Lower lobe of right lung (tissue), 2 donors: ENCODE results near the gene CGB8. TPM values are rescaled to one million over a fixed set of nuclear protein-coding genes. Genes with fewer than 3 reads are reported as not detected.

Experiments
- ATAC-seq, 2 donors: fragments of 200-7000 bp; cut with Tn5 transposase; one replicate each; pipeline ENCODE4 v1.9.1; 2020 to 2022; ENCODE audit warnings: mild to moderate bottlenecking in 2 of 2, moderate library complexity in 2 of 2
- DNase-seq: peaks from one replicate; pipeline ENCODE4 v3.0.0-alpha.2; 2020
- H3K27ac ChIP-seq: fragments of 200-600 bp; one replicate; pipeline ENCODE4 v1.8.0; 2022
- H3K27me3 ChIP-seq: fragments of 200-600 bp; one replicate; pipeline ENCODE4 v1.8.0; 2022; ENCODE audit warnings: low read depth
- H3K36me3 ChIP-seq: fragments of 200-600 bp; one replicate; pipeline ENCODE4 v1.8.0; 2022; ENCODE audit warnings: mild to moderate bottlenecking
- H3K4me1 ChIP-seq: fragments of 200-600 bp; one replicate; pipeline ENCODE4 v1.8.0; 2022
- H3K4me3 ChIP-seq: fragments of 200-600 bp; one replicate; pipeline ENCODE4 v1.8.0; 2022; ENCODE audit warnings: mild to moderate bottlenecking
- H3K9me3 ChIP-seq: fragments of 200-600 bp; one replicate; pipeline ENCODE4 v1.8.0; 2022
- CTCF ChIP-seq: fragments of 200-600 bp; IDR thresholded peaks from one replicate; pipeline ENCODE4 v1.8.0; 2022; ENCODE audit warnings: antibody characterized with exemption, mild to moderate bottlenecking
- intact Hi-C: fragments of 100-400 bp; cut with DNase I; formaldehyde crosslinking; loops from one replicate; pipeline ENCODE4 v1.11.0; 2022
- total RNA-seq: library from RNA; stranded (reverse); fragmentation: NEBNext Ultra II Directional; extraction: Animal tissue kit (Norgen Biotek cat#: 25700); gene quantifications from one replicate; pipeline ENCODE4 v1.2.1, GENCODE V29; 2021
- donor health status: DM: no; HTN: yes; CAD: no; lungs with severe emphysema.

The CGB8 gene
- total RNA-seq, 1 donor from 2014 or later, result not detected

GRCh38 chr19:49017666-49018351 is 31.1 kb downstream of the CGB8 start:
- Histone ChIP-seq H3K4me1 (peaks cover 21% of the 10 kb centered on the region), H3K9me3 (no peaks in the 10 kb centered on the region), H3K27ac (no peak overlapping the region), H3K27me3 (peaks cover 7% of the 10 kb centered on the region), H3K4me3 (peak overlapping the region; percentile 54), H3K36me3 (peaks cover 20% of the 10 kb centered on the region)
- peak; percentile 67 for DNase-seq
- intact Hi-C loops, result no loop called here
- ATAC-seq, result peak; percentile 73 to 80
- peak; percentile 68 for TF ChIP-seq CTCF

- H3K36me3 ChIP-seq, result peaks cover 25% of the 10 kb centered on the region
- intact Hi-C loops, result no loop called here
- no peak for TF ChIP-seq CTCF
- DNase-seq, result no peak
- no peaks in the 10 kb centered on the region for H3K9me3 ChIP-seq
- H3K4me1 ChIP-seq, result peaks cover 21% of the 10 kb centered on the region
- ATAC-seq, result no peak
- H3K27ac ChIP-seq, result no peak within 1 kb of the TSS
- peak within 1 kb of the TSS; percentile 54 for H3K4me3 ChIP-seq
- H3K27me3 ChIP-seq, result peaks cover 7% of the 10 kb centered on the region
Observed at GRCh38 chr19:49017041-49017665, 31.8 kb downstream of the CGB8 start, which contains the start of gene LHB. TSS of gene LHB (minus strand) at chr19:49017091. CDS start at chr19:49017081, 10 bp downstream.

- H3K4me1 ChIP-seq, result peaks cover 21% of the 10 kb centered on the region
- intact Hi-C loops, result no loop called here
Observed at GRCh38 chr19:49016067-49016839, 32.7 kb downstream of the CGB8 start.

GRCh38 chr19:49014870-49015255 is 34.0 kb downstream of the CGB8 start:
- no peak overlapping the region for H3K27ac ChIP-seq
- H3K4me1 ChIP-seq, result peaks cover 21% of the 10 kb centered on the region
- intact Hi-C loops, result no loop called here
- H3K4me3 ChIP-seq, result no peak overlapping the region
- no peaks in the 10 kb centered on the region for H3K9me3 ChIP-seq
- DNase-seq, result no peak
- no peaks in the 10 kb centered on the region for H3K27me3 ChIP-seq
- no peak for ATAC-seq
- no peak for TF ChIP-seq CTCF
- peaks cover 45% of the 10 kb centered on the region for H3K36me3 ChIP-seq

More at GRCh38 chr19:49016067-49016839, 32.7 kb downstream of the CGB8 start:
- no peak overlapping the region for H3K27ac ChIP-seq
- ATAC-seq, result no peak
- no peak for DNase-seq
- H3K36me3 ChIP-seq, result peaks cover 34% of the 10 kb centered on the region
- no peak overlapping the region for H3K4me3 ChIP-seq
- no peaks in the 10 kb centered on the region for H3K9me3 ChIP-seq
- no peak for TF ChIP-seq CTCF
- H3K27me3 ChIP-seq, result peaks cover 7% of the 10 kb centered on the region

- Histone ChIP-seq H3K9me3 (no peaks in the 10 kb centered on the region), H3K4me1 (peaks cover 20% of the 10 kb centered on the region), H3K27me3 (no peaks in the 10 kb centered on the region), H3K36me3 (peaks cover 51% of the 10 kb centered on the region), H3K4me3 (no peak overlapping the region), H3K27ac (no peak overlapping the region)
- no peak for ATAC-seq
- DNase-seq, result no peak
- no peak for TF ChIP-seq CTCF
- intact Hi-C loops, result no loop called here
Observed at GRCh38 chr19:49014123-49014869, 34.6 kb downstream of the CGB8 start.
